Right hindlimb (tissue), 1 donor: ENCODE results near the gene LTO1.

ENCODE experiments used
- DNase-seq: peaks from one replicate; pipeline ENCODE4 v3.0.0-alpha.2; 2018

The LTO1 gene

DNA sequence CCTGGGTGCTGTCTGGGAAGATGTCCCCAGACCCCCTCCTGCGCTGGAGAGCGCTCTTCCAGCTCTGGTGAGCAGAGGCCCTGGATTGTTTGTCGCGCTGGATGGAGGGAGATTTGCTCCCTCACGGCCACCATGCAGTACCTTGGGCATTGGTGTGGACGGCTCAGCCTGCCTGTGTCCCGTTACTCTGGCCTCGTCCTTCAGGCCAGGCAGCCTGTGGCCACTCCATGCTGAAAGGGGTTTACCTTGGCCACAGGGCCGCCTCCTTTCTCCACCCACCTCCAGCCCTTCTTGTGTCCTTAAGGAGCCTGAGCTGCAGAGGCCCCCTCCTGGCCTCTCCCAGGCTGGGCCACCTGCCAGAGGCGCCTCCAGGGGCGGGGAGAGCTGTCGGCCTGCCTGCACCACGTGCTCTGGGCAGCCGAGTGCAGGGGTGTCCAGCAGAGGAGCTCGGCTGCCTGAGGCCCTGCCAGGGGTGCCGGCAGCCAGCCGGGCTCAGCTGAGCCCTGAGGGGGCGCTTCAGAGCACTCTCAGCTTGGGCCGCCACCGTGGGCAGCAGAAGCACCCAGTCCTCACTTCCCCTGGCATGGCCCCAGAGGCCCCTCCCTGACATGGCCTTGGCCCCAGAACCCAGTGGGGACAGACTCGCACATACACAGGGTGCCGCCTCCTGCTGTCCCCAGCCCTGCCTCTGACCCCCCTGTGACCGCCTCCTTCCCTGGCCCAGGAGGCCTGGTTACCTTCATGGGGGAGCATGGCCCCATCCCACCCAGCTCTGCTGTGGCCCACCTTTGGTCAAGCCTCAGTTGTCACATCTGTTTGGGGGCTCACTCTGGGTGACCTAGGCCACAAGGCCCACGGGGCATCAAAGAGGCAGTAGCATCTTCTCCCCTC lies 30.8 kb downstream of the LTO1 start:
- DNase-seq: peak; percentile 90

DNA sequence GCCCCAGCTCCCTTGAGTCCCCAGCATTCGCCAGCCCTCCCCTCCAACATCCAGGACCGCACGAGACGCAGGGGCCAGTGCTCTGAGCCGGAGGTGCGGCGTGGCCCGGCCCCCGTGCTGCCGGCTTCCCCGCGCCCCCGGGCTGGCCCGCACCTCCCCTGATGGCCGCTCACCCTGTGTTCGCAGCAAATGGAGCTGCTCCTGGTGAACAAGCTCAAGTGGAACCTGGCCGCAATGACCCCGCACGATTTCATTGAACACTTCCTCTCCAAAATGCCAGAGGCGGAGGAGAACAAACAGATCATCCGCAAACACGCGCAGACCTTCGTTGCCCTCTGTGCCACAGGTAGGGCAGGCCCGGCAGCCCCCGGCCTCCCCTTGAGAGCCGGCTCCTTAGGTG lies 31.5 kb downstream of the LTO1 start:
- DNase-seq: no peak

DNA sequence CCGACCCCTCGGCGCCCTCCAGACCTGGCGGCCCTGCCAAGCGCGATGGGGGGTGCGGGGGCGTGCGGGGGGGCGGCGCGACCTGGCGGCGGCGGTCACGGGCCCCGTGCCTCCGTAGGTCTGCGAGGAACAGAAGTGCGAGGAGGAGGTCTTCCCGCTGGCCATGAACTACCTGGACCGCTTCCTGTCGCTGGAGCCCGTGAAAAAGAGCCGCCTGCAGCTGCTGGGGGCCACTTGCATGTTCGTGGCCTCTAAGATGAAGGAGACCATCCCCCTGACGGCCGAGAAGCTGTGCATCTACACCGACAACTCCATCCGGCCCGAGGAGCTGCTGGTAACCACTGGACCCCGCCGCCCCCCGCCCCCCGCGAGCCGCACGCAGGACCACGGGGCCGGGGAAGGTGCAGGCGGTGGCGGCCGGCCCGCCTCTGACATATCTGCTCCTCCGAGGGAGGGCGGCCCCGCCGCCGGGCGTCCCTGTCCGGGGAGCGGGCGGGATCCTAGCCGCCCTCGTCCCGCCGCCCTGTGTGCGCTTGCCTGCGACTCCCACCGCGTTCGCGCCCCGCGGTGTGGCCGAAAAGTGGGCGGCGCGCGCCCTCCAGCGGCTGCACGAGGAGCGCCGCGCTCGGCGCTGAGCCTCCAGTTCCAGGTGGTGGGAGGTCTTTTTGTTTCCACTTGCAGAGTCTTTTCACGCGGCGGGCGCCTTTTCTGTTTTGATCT lies 32.1 kb downstream of the LTO1 start:
- peak; percentile 90 for DNase-seq

DNA sequence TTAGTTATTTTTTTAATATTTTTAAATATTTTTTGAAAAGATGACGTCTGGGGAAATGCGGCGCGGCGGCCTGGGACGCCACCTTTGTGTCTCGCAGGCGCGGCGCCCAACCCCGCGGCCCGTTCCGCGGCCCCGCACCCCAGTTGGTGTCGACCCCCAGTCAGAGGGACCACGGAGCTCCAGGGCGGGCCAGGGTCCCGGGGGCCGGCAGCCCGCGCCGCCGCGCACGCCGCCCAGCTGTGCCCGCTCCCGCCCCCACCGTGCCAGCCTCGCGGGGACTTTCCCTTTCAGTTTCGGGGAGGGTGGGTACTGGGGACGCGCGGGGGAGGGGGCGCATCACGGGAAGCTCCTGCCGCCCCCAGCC lies 32.6 kb downstream of the LTO1 start:
- DNase-seq: peak; percentile 66

DNA sequence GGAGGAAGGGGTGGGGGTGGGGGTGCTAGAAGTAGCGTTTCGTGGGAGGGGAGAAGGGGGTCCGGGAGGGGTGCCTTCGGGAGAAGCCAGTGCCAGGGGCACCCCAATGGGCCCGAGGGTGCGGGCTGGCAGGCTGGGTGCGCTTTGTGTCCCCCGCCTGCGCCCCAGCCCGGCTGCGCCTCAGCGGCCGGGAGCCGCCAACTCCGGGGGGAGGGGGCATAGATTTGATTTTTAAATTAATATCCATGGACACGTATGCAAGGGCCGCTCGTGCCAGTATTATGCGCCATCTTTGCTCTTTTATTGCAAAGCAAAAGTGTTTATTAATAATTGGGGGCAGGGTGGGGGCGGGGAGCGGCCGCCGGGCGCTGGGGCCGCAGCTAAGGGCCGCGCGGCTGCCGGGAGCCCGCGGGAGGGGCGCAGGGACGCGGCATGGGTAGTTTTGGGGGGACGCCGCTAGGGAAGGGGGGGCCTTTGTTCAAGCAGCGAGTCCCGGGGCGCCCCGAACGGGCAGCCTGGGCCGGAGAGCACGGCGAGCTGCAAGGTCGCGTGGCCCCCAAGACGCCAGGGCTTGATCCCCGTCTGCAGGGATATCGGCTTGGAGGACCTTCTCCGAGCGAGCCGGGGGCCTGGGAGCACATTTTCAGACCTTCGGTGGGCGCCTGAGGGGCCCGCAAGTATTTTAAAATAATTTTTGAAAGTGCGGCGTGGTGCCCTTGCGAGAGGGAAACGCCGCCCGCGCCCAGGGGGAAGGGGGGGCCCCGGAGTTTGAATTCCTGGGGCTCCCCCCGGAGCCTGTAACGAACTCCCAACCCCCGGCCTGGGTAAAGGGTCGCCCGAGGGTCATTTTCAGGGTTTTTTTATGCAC lies 33.2 kb downstream of the LTO1 start:
- no peak for DNase-seq

DNA sequence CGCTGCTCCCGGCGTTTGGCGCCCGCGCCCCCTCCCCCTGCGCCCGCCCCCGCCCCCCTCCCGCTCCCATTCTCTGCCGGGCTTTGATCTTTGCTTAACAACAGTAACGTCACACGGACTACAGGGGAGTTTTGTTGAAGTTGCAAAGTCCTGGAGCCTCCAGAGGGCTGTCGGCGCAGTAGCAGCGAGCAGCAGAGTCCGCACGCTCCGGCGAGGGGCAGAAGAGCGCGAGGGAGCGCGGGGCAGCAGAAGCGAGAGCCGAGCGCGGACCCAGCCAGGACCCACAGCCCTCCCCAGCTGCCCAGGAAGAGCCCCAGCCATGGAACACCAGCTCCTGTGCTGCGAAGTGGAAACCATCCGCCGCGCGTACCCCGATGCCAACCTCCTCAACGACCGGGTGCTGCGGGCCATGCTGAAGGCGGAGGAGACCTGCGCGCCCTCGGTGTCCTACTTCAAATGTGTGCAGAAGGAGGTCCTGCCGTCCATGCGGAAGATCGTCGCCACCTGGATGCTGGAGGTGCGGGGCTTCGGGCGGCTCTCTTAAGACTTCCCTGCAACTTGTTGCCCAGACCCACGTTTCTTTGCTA lies 34.1 kb downstream of the LTO1 start, which contains the start of gene CCND1:
Gene CCND1 (plus strand): TSS at position 162 of the 587 bp plus-strand sequence. CDS start 158 bp downstream, at position 320.
- peak; percentile 88 for DNase-seq

DNA sequence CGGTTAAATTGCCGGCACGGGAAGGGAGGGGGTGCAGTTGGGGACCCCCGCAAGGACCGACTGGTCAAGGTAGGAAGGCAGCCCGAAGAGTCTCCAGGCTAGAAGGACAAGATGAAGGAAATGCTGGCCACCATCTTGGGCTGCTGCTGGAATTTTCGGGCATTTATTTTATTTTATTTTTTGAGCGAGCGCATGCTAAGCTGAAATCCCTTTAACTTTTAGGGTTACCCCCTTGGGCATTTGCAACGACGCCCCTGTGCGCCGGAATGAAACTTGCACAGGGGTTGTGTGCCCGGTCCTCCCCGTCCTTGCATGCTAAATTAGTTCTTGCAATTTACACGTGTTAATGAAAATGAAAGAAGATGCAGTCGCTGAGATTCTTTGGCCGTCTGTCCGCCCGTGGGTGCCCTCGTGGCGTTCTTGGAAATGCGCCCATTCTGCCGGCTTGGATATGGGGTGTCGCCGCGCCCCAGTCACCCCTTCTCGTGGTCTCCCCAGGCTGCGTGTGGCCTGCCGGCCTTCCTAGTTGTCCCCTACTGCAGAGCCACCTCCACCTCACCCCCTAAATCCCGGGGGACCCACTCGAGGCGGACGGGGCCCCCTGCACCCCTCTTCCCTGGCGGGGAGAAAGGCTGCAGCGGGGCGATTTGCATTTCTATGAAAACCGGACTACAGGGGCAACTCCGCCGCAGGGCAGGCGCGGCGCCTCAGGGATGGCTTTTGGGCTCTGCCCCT lies 34.7 kb downstream of the LTO1 start:
- DNase-seq: peak; percentile 26

DNA sequence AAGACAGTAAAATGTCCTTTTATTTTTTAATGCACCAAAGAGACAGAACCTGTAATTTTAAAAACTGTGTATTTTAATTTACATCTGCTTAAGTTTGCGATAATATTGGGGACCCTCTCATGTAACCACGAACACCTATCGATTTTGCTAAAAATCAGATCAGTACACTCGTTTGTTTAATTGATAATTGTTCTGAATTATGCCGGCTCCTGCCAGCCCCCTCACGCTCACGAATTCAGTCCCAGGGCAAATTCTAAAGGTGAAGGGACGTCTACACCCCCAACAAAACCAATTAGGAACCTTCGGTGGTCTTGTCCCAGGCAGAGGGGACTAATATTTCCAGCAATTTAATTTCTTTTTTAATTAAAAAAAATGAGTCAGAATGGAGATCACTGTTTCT lies 35.3 kb downstream of the LTO1 start:
- DNase-seq: no peak

DNA sequence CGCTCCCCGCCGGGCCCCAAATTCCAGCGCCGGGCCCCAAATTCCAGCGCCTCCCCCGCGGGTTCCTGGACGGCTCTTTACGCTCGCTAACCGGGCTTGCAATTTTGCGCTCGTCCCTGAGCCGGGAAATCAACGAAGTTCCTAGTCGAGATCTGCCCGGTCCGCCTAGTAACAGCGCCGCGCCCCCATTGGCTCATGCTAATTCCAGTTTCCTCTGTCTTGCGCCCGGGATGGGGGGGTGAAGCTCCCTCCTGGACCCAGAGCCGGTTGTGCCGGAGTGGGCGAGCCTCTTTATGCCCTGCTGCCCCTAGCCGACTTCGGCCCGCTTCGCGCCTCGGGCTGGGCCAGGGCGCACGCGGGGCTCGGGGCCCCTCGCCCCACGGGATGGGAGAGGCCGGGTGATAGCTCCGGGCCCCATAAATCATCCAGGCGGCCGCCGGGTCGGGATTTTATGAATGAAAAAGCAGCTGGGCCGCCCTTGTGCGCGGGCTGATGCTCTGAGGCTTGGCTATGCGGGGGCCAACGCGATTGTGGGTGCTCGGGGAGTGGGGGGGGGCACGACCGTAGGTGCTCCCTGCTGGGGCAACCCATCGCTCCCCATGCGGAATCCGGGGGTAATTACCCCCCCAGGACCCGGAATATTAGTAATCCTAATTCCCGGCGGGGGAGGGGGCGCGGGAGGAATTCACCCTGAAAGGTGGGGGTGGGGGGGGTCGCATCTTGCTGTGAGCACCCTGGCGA lies 36.0 kb downstream of the LTO1 start:
- DNase-seq: peak; percentile 97

DNA sequence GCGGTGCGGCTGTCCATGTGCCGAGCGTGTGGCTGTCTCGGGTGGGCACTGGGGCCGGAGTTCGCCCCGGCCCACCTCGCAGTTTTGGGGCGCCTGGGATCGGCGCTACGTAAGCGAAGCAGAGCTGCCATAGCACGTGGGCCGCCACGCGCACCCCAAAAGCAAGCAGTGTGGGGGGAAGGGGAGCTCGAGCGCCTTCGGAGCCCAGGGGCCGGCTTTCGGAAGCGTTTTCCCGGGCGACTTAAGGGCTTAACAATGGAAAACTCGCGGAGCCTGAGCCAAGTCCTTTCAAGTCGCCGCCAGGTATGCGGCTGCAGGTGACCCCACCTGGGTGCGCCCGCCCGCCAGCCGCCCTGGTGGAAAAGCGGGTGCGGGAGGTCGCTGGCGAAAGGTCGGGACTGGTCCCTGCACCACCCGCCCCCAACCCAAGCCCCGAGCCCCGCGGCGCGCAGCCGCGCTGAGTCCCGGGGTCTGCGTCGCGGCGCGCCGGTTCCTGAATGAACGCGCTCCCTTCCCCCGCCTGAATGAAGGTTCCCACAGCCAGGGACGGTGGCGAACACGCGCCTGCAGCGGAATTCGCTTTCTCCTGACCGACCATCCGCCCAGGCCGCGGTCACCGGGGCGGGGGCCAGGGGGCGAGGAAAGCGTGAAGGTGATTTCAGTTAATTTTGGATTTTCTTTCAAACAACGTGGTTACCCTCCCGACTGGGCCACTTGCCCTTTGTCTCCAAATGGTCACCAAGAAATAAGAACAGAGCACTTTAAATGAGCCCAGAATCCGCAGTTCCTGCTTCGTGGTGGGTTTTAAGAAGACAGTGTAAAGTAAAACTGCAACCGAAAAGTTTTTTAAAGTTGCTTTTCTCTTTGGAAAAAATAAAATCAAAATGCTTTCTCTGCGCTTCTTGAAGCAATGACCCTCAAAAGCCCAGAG lies 36.9 kb downstream of the LTO1 start:
- peak; percentile 78 for DNase-seq

DNA sequence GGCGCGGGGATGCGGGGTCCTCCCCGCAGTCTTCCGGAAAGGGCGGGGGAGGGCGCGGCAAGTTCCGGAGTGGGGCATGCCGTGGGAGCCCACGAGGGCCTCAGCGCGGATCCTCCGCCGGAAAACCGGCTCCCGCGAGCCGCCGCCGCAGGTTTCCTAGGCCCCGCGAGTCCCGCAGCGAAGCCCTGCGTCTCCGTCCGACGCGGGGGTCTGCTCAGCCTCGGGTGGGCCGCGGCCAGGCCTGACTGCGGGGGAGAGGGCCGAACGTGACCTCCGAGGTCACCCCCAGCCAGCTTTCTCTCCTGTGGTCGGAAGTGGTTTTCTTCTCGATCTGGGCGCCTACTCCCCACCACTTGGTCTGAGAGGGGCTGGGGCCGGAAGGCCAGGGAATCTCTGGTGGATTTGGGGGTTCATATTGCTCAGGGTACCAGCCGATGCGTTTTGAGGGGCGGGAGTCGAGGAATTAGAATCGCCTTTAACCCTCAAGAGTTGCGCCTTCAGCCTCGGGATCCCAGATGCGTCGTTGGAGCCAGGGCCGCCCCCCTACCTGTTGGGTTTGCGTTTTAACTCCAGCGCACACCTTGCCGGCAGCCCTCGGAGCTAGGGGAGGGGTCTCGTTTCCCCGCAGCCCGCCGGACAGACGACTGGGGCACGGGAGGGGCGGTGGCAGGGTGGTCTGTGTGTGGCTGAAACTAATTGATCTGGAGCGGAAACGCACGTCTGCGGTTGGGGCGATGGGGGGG lies 37.8 kb downstream of the LTO1 start:
- no peak for DNase-seq

DNA sequence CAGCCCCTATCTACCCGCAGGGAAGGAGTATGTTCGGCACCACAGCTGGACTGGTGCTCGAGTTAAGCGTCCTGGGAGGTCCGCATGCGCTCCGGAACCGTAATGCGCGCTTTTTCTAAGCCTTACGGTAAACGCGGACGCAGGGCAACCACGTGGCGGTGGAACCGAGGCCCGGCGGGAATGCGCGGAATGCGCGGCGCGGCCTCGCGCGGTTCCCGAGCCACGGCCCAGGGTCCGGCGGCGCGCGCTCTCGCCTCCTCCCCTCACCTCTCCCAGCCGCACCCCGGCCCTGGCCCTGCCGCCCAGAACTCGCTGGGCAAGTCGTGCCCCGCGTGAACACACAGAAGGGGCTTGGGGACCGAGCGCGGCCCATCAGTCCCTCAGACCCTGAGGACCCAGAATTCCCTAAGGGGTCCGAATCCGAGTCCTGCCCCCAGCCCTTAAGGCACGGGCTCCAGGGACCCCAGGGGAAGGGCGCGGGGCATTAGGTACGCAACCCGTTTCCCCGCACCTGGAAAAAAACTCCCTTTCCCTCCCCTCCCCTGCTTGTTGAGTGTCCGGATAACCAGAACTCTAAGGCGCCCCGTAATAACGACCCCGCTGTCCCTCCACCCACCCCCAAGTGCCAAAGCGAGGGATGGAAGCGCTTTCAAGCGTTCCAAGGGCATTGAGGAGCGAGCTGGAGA lies 38.5 kb downstream of the LTO1 start:
- DNase-seq: peak; percentile 85

DNA sequence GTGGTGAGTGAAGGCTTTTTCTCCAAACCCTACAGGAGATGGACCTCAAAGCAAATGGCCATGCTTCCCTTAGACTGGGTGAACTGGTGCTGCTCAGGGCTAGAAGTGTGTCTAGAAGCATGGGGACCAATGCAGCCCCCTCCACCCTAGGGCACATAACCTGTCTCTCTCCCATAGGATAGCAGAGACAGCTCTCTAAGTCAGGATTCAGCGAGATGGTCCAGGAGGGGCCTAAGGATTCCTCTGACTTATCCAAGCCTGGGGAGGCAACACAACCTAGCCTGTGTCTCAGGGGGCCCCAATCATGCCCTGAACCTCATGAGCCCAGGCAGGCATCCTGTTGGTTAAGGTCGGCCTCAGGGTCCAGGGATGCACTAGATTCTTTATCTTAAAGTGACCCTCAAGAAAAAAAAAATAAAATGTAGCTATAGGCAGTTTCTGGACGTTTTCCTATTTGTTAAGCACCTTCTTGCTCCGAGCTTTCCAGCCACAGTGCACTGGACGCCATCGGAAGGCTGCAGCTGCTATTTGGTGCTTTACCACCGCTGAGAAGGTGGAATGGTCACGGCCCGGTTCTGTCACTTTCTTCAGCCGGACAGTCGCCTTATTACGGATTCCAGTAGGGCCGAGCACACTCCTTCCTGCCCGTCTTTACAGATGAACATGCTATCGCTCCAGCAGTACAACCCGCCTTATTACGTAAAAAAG lies 39.2 kb downstream of the LTO1 start:
- no peak for DNase-seq

DNA sequence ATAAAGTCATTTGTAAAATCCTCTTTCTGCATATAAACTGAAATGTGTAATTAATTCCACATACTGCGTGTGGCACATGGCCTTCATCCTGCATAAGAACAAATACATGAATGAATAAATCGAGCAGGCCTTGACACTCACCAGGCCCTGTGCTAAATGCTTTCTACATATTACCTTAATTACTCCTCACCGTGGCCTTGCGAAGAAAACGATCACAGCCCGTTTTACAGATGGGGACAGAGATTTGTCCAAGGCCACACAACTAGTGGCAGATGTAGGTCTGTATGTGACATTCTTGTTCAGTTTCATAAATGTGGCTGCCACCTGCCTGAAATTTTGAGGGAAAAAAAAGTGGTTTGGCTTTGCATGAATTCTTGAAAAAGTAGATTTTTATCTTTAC lies 40.0 kb downstream of the LTO1 start:
- DNase-seq: no peak

DNA sequence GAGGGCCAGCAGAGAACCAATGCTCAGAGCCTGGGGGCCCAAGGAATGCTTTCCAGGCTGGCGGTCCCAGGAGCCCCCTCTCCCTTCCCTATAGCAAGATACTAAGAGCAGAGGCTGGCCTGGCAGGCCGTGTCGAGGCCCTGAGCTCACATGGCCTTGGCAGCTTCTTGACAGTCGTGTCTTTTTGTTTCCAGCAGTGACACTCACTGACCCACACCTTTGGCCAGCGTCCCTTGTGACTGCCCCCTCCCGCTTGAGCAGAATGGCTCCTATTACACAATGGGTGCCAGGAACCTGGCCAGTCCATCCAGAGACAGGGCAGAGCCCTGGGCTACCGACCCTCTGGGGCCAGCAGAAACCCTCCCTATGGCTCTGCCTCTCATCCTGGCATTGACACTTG lies 40.6 kb downstream of the LTO1 start:
- no peak for DNase-seq

DNA sequence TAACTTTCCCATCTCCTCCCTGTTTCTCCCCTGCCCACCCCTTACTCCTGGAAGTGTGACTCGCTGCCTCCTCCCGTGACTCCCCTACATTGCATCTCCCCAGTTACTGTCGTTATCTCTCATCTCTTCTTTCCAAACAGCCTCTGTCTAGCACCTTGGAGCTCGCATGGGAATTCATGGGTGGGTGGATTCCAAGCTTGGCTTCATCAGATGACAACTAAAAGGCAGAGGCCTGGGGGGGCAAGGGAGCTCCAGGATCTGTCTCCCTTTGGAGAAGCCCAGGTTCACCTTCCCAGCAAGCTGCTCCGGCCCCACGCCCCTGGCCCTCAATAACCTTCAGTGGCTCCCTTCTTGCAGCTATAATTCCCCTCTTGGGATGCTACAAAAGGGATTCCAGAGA lies 41.1 kb downstream of the LTO1 start:
- DNase-seq: no peak

DNA sequence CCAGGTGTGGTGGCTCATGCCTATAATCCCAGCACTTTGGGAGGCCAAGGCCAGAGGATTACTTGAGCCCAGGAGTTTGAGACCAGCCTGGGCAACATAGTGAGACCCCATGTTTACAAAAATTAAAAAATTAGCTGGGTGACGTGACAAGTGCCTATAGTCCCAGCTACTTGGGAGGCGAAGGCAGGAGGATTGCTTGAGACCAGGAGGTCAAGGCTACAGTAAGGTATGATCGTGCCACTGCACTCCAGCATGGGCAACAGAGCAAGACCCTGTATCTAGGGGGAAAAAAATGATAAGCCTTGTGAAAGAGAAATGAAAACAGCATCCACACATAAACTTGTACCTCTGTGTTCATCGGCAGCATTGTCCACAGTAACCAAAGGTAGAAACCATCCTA lies 42.3 kb downstream of the LTO1 start:
- no peak for DNase-seq

DNA sequence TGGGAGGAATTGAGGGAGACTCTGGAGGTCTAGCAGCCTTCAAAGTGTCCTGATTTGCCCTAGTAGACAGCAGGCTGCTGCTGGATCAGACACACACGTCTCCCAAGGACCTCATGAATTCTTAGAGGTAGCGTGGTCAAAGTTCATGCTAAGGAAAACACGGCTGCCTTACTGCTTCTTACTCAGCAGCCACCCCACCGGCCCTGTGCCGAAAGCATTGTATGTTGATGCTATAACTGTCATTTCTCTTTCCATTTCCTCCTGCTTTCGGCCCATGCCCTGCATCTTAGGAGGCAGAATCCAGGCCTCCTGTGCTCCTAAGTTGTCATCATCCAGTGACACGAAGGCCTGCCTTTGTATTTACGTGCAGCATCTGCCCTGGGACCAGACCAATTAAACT lies 44.7 kb downstream of the LTO1 start:
- DNase-seq: no peak
